ENCODE results near the gene NCOA7. TPM values are rescaled to one million over a fixed set of nuclear protein-coding genes. Genes with fewer than 3 reads are reported as not detected.

NCOA7 gene
- total and polyA plus RNA-seq, 10 of the 15 experiments (the other 5 are each of a cell fraction or from before 2014, with no cell fraction given) = 18.9 to 50.3 (median 34.2) TPM

DNA sequence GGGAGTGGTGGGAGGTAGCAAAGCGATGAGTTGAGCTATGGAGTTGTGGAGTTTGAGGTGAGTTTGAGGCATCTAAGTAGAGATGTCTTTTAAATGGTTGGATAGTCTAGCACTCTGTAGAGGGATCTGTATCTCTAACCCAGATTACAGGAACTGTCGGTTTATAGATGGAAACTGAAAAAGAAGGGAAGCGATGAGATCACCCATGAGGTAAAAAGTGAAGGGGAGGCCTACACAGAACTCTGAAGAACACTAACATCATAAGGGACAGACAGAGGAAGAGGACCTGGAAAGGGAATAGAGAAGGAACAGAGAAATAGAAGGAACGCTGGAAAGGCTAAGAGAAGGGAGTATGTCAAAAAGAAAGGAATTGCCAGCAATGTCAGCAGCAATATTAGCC is 168.3 kb downstream of the NCOA7 start:
- Histone ChIP-seq H3K36me3 (ENCODE audit: control insufficient read depth in 2 of 2, insufficient read depth in 2 of 2, low read length in 1 of 2) (no peaks in the 10 kb centered on the region), H3K4me3 (no peak overlapping the region), H3K9me3 (replicated peaks; ENCODE audit: control insufficient read depth, insufficient read depth, low read length) (no peaks in the 10 kb centered on the region), H3K4me2 (ENCODE audit: control insufficient read depth, insufficient read depth) (peak overlapping the region; percentile 70), H3K27ac (ENCODE audit: control insufficient read depth, insufficient read depth) (no peak overlapping the region), H3K9ac (ENCODE audit: control insufficient read depth, insufficient read depth, low read length) (no peak overlapping the region), H2AFZ (ENCODE audit: control insufficient read depth, low read depth, low read length) (no peak overlapping the region), H3K79me2 (ENCODE audit: control insufficient read depth, insufficient read depth, low read length) (peaks cover 17% of the 10 kb centered on the region), H3K4me1 (ENCODE audit: control insufficient read depth, insufficient read depth, low read length) (peaks cover 7% of the 10 kb centered on the region), H3K27me3 (replicated peaks in 1 of 2; ENCODE audit: control insufficient read depth in 2 of 2, insufficient read depth in 2 of 2, low read length in 1 of 2) (no peaks in the 10 kb centered on the region), H4K20me1 (ENCODE audit: control insufficient read depth, insufficient read depth) (no peaks in the 10 kb centered on the region)
- in situ Hi-C loops (cut with MboI) (loop anchor here (5.0 kb wide), 1 partner anchor 172 kb away; no protein-coding TSS in a partner anchor), intact Hi-C loops (cut with micrococcal nuclease; ENCODE audit: unreplicated experiment) (loop anchor here (5.0 kb wide), 1 partner anchor 647 kb away; no protein-coding TSS in a partner anchor)
- ATAC-seq (no peak), DNase-seq (ENCODE audit: low read depth, low spot score) (no peak), FAIRE-seq (no peak)
- POLR2A ChIA-PET = interaction anchor here (0.8 kb wide), 1 partner anchor 166 kb away, joined by 4 read pairs; no protein-coding TSS in a partner anchor
- TF ChIP-seq CBFB (IDR thresholded peaks at IDR 0.05; ENCODE audit: low read depth) (no peak), NFIC (IDR thresholded peaks at IDR 0.05; ENCODE audit: low read depth, low read length) (no peak), PAX8 (IDR thresholded peaks at IDR 0.05) (no peak), IKZF2 (IDR thresholded peaks at IDR 0.05) (no peak), BMI1 (IDR thresholded peaks at IDR 0.05; ENCODE audit: borderline replicate concordance) (no peak), LARP7 (IDR thresholded peaks at IDR 0.05) (no peak), ETV6 (conservative IDR thresholded peaks at IDR 0.05 in 1 of 2, IDR thresholded peaks at IDR 0.05 in 1 of 2; ENCODE audit: borderline replicate concordance in 1 of 2, low read depth in 1 of 2) (no peak), PML (IDR thresholded peaks at IDR 0.05; ENCODE audit: low read length) (no peak), GABPA (IDR thresholded peaks at IDR 0.05; ENCODE audit: low read depth) (no peak), RFX5 (IDR thresholded peaks at IDR 0.05; ENCODE audit: low read depth, low read length) (no peak), STAT3 (IDR thresholded peaks at IDR 0.05; ENCODE audit: low read depth, low read length) (no peak), POLR2AphosphoS2 (IDR thresholded peaks at IDR 0.05; ENCODE audit: low read depth, low read length) (no peak), SREBF2 (IDR thresholded peaks at IDR 0.05; ENCODE audit: low read length) (no peak), DPF2 (IDR thresholded peaks at IDR 0.05) (no peak), NRF1 (conservative IDR thresholded peaks at IDR 0.05; ENCODE audit: low read depth, low read length) (no peak)
- TF ChIP-seq, protein P1, sequence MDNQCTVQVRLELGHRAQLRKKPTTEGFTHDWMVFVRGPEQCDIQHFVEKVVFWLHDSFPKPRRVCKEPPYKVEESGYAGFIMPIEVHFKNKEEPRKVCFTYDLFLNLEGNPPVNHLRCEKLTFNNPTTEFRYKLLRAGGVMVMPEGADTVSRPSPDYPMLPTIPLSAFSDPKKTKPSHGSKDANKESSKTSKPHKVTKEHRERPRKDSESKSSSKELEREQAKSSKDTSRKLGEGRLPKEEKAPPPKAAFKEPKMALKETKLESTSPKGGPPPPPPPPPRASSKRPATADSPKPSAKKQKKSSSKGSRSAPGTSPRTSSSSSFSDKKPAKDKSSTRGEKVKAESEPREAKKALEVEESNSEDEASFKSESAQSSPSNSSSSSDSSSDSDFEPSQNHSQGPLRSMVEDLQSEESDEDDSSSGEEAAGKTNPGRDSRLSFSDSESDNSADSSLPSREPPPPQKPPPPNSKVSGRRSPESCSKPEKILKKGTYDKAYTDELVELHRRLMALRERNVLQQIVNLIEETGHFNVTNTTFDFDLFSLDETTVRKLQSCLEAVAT (IDR thresholded peaks at IDR 0.05) = no peak
- WGBS (ENCODE audit: insufficient coverage, insufficient replicate concordance, low lambda C conversion rate, missing lambda C conversion rate) = 100% methylated on average over 4 of the region's 4 CpGs
- no TSS peak for BruUV-seq (replicated peaks)
- RAD21 ChIA-PET (ENCODE audit: unreplicated experiment) = interaction anchor here (1.7 to 6.2 kb wide), 2 partner anchors 53 to 169 kb away, joined by 4 to 91 read pairs; partner anchors contain the start of gene NCOA7
- SMC1A ChIA-PET (ENCODE audit: uncharacterized antibody, unreplicated experiment) = interaction anchor here (0.6 to 9.8 kb wide), 8 partner anchors 11 to 648 kb away, joined by 3 to 179 read pairs (median 5); no protein-coding TSS in a partner anchor
- CTCF ChIA-PET = interaction anchor here (1.6 to 15.3 kb wide), 5 partner anchors 14 to 171 kb away, joined by 3 to 505 read pairs (median 30); partner anchors contain the start of genes NCOA7 and TRMT11

All from GM12878 (cell line).